Left hindlimb (tissue), 1 donor: ENCODE measurements around the gene CAPN5.

ENCODE experiments used
- DNase-seq: peaks from one replicate; pipeline ENCODE4 v3.0.0-alpha.2; 2018

CAPN5 gene

GRCh38 chr11:77067861-77068443 lies 1.2 kb downstream of the CAPN5 start:
- no peak for DNase-seq

- no peak for DNase-seq
Observed at GRCh38 chr11:77068457-77069335, 1.9 kb downstream of the CAPN5 start.

GRCh38 chr11:77069336-77069968 lies 2.7 kb downstream of the CAPN5 start:
- no peak for DNase-seq

GRCh38 chr11:77069969-77070582 lies 3.3 kb downstream of the CAPN5 start:
- DNase-seq: no peak

- DNase-seq: no peak
Observed at GRCh38 chr11:77071077-77071476, 4.3 kb downstream of the CAPN5 start.

- no peak for DNase-seq
Observed at GRCh38 chr11:77071671-77072605, 5.2 kb downstream of the CAPN5 start.

- DNase-seq: no peak
Observed at GRCh38 chr11:77072851-77073327, 6.1 kb downstream of the CAPN5 start.

GRCh38 chr11:77073328-77074001 lies 6.7 kb downstream of the CAPN5 start:
- DNase-seq: peak; percentile 87

GRCh38 chr11:77074205-77074604 lies 7.4 kb downstream of the CAPN5 start:
- DNase-seq: no peak

GRCh38 chr11:77074626-77075221 lies 8.0 kb downstream of the CAPN5 start:
- no peak for DNase-seq

GRCh38 chr11:77075425-77075905 lies 8.7 kb downstream of the CAPN5 start:
- no peak for DNase-seq

- no peak for DNase-seq
Observed at GRCh38 chr11:77079666-77080065, 12.9 kb downstream of the CAPN5 start.

- DNase-seq: peak; percentile 14
Observed at GRCh38 chr11:77080643-77081210, 14.0 kb downstream of the CAPN5 start.

GRCh38 chr11:77081381-77081851 lies 14.6 kb downstream of the CAPN5 start:
- peak; percentile 7 for DNase-seq

- peak; percentile 23 for DNase-seq
Observed at GRCh38 chr11:77081976-77082836, 15.4 kb downstream of the CAPN5 start.

GRCh38 chr11:77082838-77083565 lies 16.2 kb downstream of the CAPN5 start:
- peak; percentile 47 for DNase-seq

GRCh38 chr11:77083566-77084245 lies 16.9 kb downstream of the CAPN5 start:
- DNase-seq: peak; percentile 16

GRCh38 chr11:77084581-77085191 lies 17.9 kb downstream of the CAPN5 start:
- peak; percentile 23 for DNase-seq
